HG02798 (cell line): ENCODE results near the gene PARS2.
A peak's percentile ranks its signal among the peaks of the same experiment; 100 is the strongest.
"Not testable (repeated sequence)": the region's sequence is repeated elsewhere in the genome, so short reads cannot be mapped to it uniquely, and the experiment has no call there.

Source experiments
- ATAC-seq: cut with Tn5 transposase; IDR thresholded peaks from one replicate; pipeline ENCODE4 v1.9.1; 2021; ENCODE audit warnings: mild to moderate bottlenecking; ENCODE audit not compliant: unreplicated experiment, poor library complexity

PARS2 gene

GRCh38 chr1:54775828-54776721 lies 11.8 kb upstream of the PARS2 start:
- ATAC-seq = not testable (repeated sequence)

- ATAC-seq = no peak
Measured at GRCh38 chr1:54774820-54775498, 10.6 kb upstream of the PARS2 start.

- no peak for ATAC-seq
Measured at GRCh38 chr1:54772951-54773350, 8.6 kb upstream of the PARS2 start.

GRCh38 chr1:54768093-54768492 lies 3.8 kb upstream of the PARS2 start:
- no peak for ATAC-seq

GRCh38 chr1:54767526-54767925 lies 3.2 kb upstream of the PARS2 start:
- ATAC-seq = no peak

- ATAC-seq = no peak
Measured at GRCh38 chr1:54766726-54767125, 2.4 kb upstream of the PARS2 start.

GRCh38 chr1:54764922-54765561 lies 719 bp upstream of the PARS2 start:
- peak; percentile 10 for ATAC-seq

GRCh38 chr1:54763816-54764132 lies 549 bp downstream of the PARS2 start:
- ATAC-seq = no peak

GRCh38 chr1:54758678-54759348 lies 5.5 kb downstream of the PARS2 start:
- no peak for ATAC-seq

- ATAC-seq = no peak
Measured at GRCh38 chr1:54757833-54758232, 6.5 kb downstream of the PARS2 start.

- no peak for ATAC-seq
Measured at GRCh38 chr1:54754486-54755285, 9.6 kb downstream of the PARS2 start.

GRCh38 chr1:54754045-54754444 lies 10.3 kb downstream of the PARS2 start:
- no peak for ATAC-seq

- ATAC-seq = no peak
Measured at GRCh38 chr1:54751426-54751825, 12.9 kb downstream of the PARS2 start.

- no peak for ATAC-seq
Measured at GRCh38 chr1:54750596-54750995, 13.7 kb downstream of the PARS2 start.

- no peak for ATAC-seq
Measured at GRCh38 chr1:54748094-54748835, 16.1 kb downstream of the PARS2 start.

- ATAC-seq = no peak
Measured at GRCh38 chr1:54745864-54746263, 18.5 kb downstream of the PARS2 start.

- no peak for ATAC-seq
Measured at GRCh38 chr1:54745274-54745673, 19.0 kb downstream of the PARS2 start.

- ATAC-seq = no peak
Measured at GRCh38 chr1:54744696-54745095, 19.6 kb downstream of the PARS2 start.
